IMR-90 (cell line): ENCODE results near the gene CYYR1. TPM values are rescaled to one million over a fixed set of nuclear protein-coding genes. Genes with fewer than 3 reads are reported as not detected.

ENCODE experiments used
- ATAC-seq: fragments of 200-7000 bp; cut with Tn5 transposase; 2 replicates; pipeline ENCODE4 v1.9.1; 2020; ENCODE audit warnings: low read depth, mild to moderate bottlenecking, moderate library complexity
- BruUV-seq: library from RNA; stranded (reverse); fragments of 400-500 nt; replicated peaks from 2 replicates; lab custom pipeline; 2021; lab: Mats Ljungman, UMichigan
- CTCF ChIA-PET: fragments of 300-600 bp; formaldehyde crosslinking; extraction: SDS; loops from one replicate; lab custom pipeline; 2021; ENCODE audit warnings: antibody characterized with exemption; lab: Yijun Ruan, JAX
- POLR2A ChIA-PET: fragments of 300-600 bp; sonication (Branson Sonifier 250); formaldehyde crosslinking; loops from one replicate; lab custom pipeline; 2022; ENCODE audit warnings: antibody characterized with exemption; ENCODE audit not compliant: unreplicated experiment; lab: Charles Lee
- DNase-seq: peaks from one replicate; pipeline ENCODE4 v3.0.0; 2013
- H2AFZ ChIP-seq: replicated peaks from 2 replicates; pipeline ENCODE3; 2013; ENCODE audit warnings: low read length, mild to moderate bottlenecking; ENCODE audit not compliant: poor library complexity
- H2AK5ac ChIP-seq: 2 replicates; pipeline ENCODE4 v1.6.1; 2013; ENCODE audit warnings: low read depth, low read length, inconsistent platforms
- H2AK9ac ChIP-seq: replicated peaks from 2 replicates; pipeline ENCODE3; 2013; ENCODE audit warnings: mild to moderate bottlenecking, low read depth, low read length, moderate library complexity; ENCODE audit not compliant: poor library complexity
- H2BK120ac ChIP-seq: 2 replicates; pipeline ENCODE4 v1.6.1; 2013; ENCODE audit warnings: low read depth, low read length, inconsistent platforms
- H2BK15ac ChIP-seq: 3 replicates; pipeline ENCODE4 v1.6.1; 2013; ENCODE audit warnings: low read depth, low read length, inconsistent platforms
- H2BK20ac ChIP-seq: 2 replicates; pipeline ENCODE4 v1.6.1; 2013; ENCODE audit warnings: low read depth, mild to moderate bottlenecking, inconsistent platforms, low read length, moderate library complexity
- H2BK5ac ChIP-seq: 2 replicates; pipeline ENCODE4 v1.6.1; 2013; ENCODE audit warnings: mild to moderate bottlenecking, low read depth, low read length, inconsistent platforms; ENCODE audit not compliant: poor library complexity, severe bottlenecking
- H3K14ac ChIP-seq: replicated peaks from 2 replicates; pipeline ENCODE4 v1.6.1; 2013; ENCODE audit warnings: low read depth, low read length, inconsistent platforms
- H3K18ac ChIP-seq: 2 replicates; pipeline ENCODE4 v1.6.1; 2013; ENCODE audit warnings: low read depth, low read length, control low read depth
- H3K23ac ChIP-seq: 2 replicates; pipeline ENCODE4 v1.6.1; 2013; ENCODE audit warnings: low read depth, low read length, inconsistent platforms
- H3K27ac ChIP-seq: 2 replicates; pipeline ENCODE4 v1.5.1; 2013; ENCODE audit warnings: mild to moderate bottlenecking, control low read depth, low read length; ENCODE audit not compliant: insufficient read depth
- H3K27me3 ChIP-seq: 2 replicates; pipeline ENCODE4 v1.6.1; 2013; ENCODE audit warnings: low read length; ENCODE audit not compliant: control insufficient read depth, insufficient read depth
- H3K36me3 ChIP-seq: 2 replicates; pipeline ENCODE4 v1.6.1; 2013; ENCODE audit warnings: low read length, mixed read lengths; ENCODE audit not compliant: control insufficient read depth, insufficient read depth
- H3K4ac ChIP-seq: 2 replicates; pipeline ENCODE4 v1.6.1; 2013; ENCODE audit warnings: low read depth, low read length, inconsistent platforms
- H3K4me1 ChIP-seq: 2 replicates; pipeline ENCODE4 v1.6.1; 2013; ENCODE audit warnings: low read length, mixed read lengths; ENCODE audit not compliant: control insufficient read depth, insufficient read depth
- H3K4me2 ChIP-seq: 2 replicates; pipeline ENCODE4 v1.6.1; 2013; ENCODE audit warnings: low read depth, mild to moderate bottlenecking, control low read depth, low read length, moderate library complexity
- H3K4me3 ChIP-seq: 2 replicates; pipeline ENCODE4 v1.5.1; 2013; ENCODE audit warnings: low read depth, mild to moderate bottlenecking, control low read depth, low read length, moderate library complexity; ENCODE audit not compliant: insufficient read depth
- H3K56ac ChIP-seq: 2 replicates; pipeline ENCODE4 v1.6.1; 2013; ENCODE audit warnings: low read length, inconsistent platforms; ENCODE audit not compliant: insufficient read depth; ENCODE audit errors: extremely low read depth
- H3K79me1 ChIP-seq, 2 experiments: 2 replicates each; pipeline ENCODE4 v1.6.1; 2013; ENCODE audit warnings: low read length in 2 of 2, inconsistent platforms in 1 of 2, low read depth in 1 of 2
- H3K9ac ChIP-seq: 2 replicates; pipeline ENCODE4 v1.6.1; 2013; ENCODE audit warnings: low read depth, low read length, control low read depth
- H3K9me1 ChIP-seq: 2 replicates; pipeline ENCODE4 v1.6.1; 2013; ENCODE audit warnings: low read length, inconsistent platforms; ENCODE audit not compliant: insufficient read depth
- H3K9me3 ChIP-seq: 2 replicates; pipeline ENCODE4 v1.6.1; 2013; ENCODE audit warnings: low read length; ENCODE audit not compliant: control insufficient read depth, insufficient read depth
- H4K20me1 ChIP-seq: 2 replicates; pipeline ENCODE4 v1.6.1; 2013; ENCODE audit warnings: low read length, inconsistent platforms; ENCODE audit not compliant: insufficient read depth
- H4K5ac ChIP-seq: 2 replicates; pipeline ENCODE4 v1.6.1; 2013; ENCODE audit warnings: mild to moderate bottlenecking, low read depth, low read length, control low read depth
- H4K8ac ChIP-seq, 2 experiments: 2 replicates each; pipeline ENCODE4 v1.6.1; 2013; ENCODE audit warnings: low read depth in 2 of 2, low read length in 2 of 2, control low read depth in 1 of 2, inconsistent platforms in 1 of 2
- H4K91ac ChIP-seq: 2 replicates; pipeline ENCODE4 v1.6.1; 2013; ENCODE audit warnings: low read depth, low read length, inconsistent platforms; ENCODE audit not compliant: insufficient read depth
- CHD1 ChIP-seq: IDR thresholded peaks from 2 replicates; pipeline ENCODE4 v1.6.1; 2012; ENCODE audit warnings: low read depth, low read length, improper control_type of control experiment
- MAFK ChIP-seq: IDR thresholded peaks from 2 replicates; pipeline ENCODE4 v1.6.1; 2012; ENCODE audit warnings: low read depth, low read length, improper control_type of control experiment
- POLR2A ChIP-seq: IDR thresholded peaks from 2 replicates; pipeline ENCODE4 v1.6.1; 2012; ENCODE audit warnings: mild to moderate bottlenecking, low read depth, low read length
- RCOR1 ChIP-seq: IDR thresholded peaks from 2 replicates; pipeline ENCODE4 v1.6.1; 2012; ENCODE audit warnings: mild to moderate bottlenecking, low read length, improper control_type of control experiment; ENCODE audit not compliant: insufficient replicate concordance
- WGBS, 2 experiments: methylation state at CpG; one replicate each; pipeline versions ENCODE4 v1.1.5 to v1.1.7; 2013; ENCODE audit warnings: missing lambda C conversion rate in 2 of 2; ENCODE audit not compliant: insufficient read length in 1 of 2; ENCODE audit errors: extremely low coverage in 2 of 2; 5-methylcytosine and 5-hydroxymethylcytosine counted together
- dilution Hi-C: fragments of 300-500 bp; cut with HindIII; formaldehyde crosslinking; loops from one replicate; pipeline ENCODE4 v1.14.3; 2018; ENCODE audit warnings: low sequenced_read_pairs; ENCODE audit not compliant: unreplicated experiment
- in situ Hi-C: fragments of 300-500 bp; cut with MboI; formaldehyde crosslinking; loops from 3 replicates; pipeline ENCODE4 v1.14.3; 2019; ENCODE audit warnings: low sequenced_read_pairs, inconsistent platforms, mixed read lengths
- intact Hi-C: fragments of 100-400 bp; cut with micrococcal nuclease; formaldehyde crosslinking; loops from 2 replicates; pipeline ENCODE4 v1.10.0; 2022
- polyA plus RNA-seq, 3 experiments: library from polyadenylated mRNA; depleted of rRNA; stranded (reverse); fragments of >200 nt; gene quantifications; 2 replicates each; pipeline ENCODE4 v1.2.3, GENCODE V29; 2012; ENCODE audit warnings: low replicate concordance in 1 of 3
- total RNA-seq: library from RNA; depleted of rRNA; stranded (reverse); fragments of >200 nt; gene quantifications from 2 replicates; pipeline ENCODE4 v1.2.3, GENCODE V29; 2012
- TF ChIP-seq, protein P1 (sequence below): fragments of 150-350 bp; IDR thresholded peaks from 2 replicates; pipeline ENCODE4 v1.6.1; 2016; ENCODE audit warnings: low read depth, mild to moderate bottlenecking, low read length, moderate library complexity, borderline replicate concordance
- TF ChIP-seq, protein P2 (sequence below): fragments of 150-350 bp; IDR thresholded peaks from 2 replicates; pipeline ENCODE4 v1.6.1; 2017; ENCODE audit warnings: mild to moderate bottlenecking, antibody characterized with exemption, low read length, low read depth

The CYYR1 gene
- total and polyA plus RNA-seq, 2 of the 4 experiments (the other 2 are of a cell fraction): not detected

DNA sequence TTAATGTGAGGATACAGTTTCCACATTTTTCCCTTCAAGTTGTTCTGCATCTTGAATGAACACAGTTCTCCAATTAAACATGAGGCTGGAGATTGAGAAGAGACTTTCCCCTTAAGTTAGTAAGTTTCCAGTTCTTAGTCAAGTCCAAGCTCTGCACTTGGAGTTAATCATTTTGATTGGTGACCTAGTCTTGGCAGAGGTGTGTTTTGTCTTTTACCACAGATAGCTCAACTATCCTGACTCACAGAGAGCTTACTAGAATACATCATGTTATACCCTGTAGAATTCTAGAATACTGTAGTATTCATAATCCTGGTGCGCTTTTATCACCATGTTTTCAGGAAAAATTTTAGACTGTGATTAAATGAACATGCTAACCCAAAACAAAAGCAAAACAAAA, 129.2 kb downstream of the CYYR1 start:
- no peak overlapping the region for H3K4me2 ChIP-seq
- no peak overlapping the region for H3K4ac ChIP-seq
- dilution Hi-C loops: no loop called here
- H3K9ac ChIP-seq: no peak overlapping the region
- WGBS, 2 experiments: no CpG with 5 or more reads among the region's 1 CpG
- H3K4me1 ChIP-seq: no peaks in the 10 kb centered on the region
- H3K27me3 ChIP-seq: no peaks in the 10 kb centered on the region
- intact Hi-C loops: no loop called here
- H4K8ac ChIP-seq: no peak overlapping the region
- no peak overlapping the region for H2BK20ac ChIP-seq
- BruUV-seq: no TSS peak
- H3K9me3 ChIP-seq: no peaks in the 10 kb centered on the region
- in situ Hi-C loops: no loop called here
- no peak overlapping the region for H3K14ac ChIP-seq
- H3K23ac ChIP-seq: no peak overlapping the region
- no peak overlapping the region for H3K27ac ChIP-seq
- H3K79me1 ChIP-seq: no peaks in the 10 kb centered on the region
- ChIA-PET POLR2A (no interaction called here), CTCF (no interaction called here)
- TF ChIP-seq RCOR1 (no peak), CHD1 (no peak), POLR2A (no peak), MAFK (no peak)
- TF ChIP-seq, protein P1, sequence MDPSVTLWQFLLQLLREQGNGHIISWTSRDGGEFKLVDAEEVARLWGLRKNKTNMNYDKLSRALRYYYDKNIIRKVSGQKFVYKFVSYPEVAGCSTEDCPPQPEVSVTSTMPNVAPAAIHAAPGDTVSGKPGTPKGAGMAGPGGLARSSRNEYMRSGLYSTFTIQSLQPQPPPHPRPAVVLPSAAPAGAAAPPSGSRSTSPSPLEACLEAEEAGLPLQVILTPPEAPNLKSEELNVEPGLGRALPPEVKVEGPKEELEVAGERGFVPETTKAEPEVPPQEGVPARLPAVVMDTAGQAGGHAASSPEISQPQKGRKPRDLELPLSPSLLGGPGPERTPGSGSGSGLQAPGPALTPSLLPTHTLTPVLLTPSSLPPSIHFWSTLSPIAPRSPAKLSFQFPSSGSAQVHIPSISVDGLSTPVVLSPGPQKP: no peak
- TF ChIP-seq, protein P2, sequence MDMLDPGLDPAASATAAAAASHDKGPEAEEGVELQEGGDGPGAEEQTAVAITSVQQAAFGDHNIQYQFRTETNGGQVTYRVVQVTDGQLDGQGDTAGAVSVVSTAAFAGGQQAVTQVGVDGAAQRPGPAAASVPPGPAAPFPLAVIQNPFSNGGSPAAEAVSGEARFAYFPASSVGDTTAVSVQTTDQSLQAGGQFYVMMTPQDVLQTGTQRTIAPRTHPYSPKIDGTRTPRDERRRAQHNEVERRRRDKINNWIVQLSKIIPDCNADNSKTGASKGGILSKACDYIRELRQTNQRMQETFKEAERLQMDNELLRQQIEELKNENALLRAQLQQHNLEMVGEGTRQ: no peak
- DNase-seq (no peak), ATAC-seq (no peak)
- H3K9me1 ChIP-seq: no peaks in the 10 kb centered on the region
- H3K18ac ChIP-seq: no peak overlapping the region
- no peak overlapping the region for H2BK5ac ChIP-seq
- no peak overlapping the region for H3K4me3 ChIP-seq
- no peak overlapping the region for H2AK9ac ChIP-seq
- no peak overlapping the region for H2AFZ ChIP-seq
- H2BK15ac ChIP-seq: no peak overlapping the region
- no peaks in the 10 kb centered on the region for H3K36me3 ChIP-seq
- H2AK5ac ChIP-seq: no peak overlapping the region
- no peak overlapping the region for H3K56ac ChIP-seq
- no peaks in the 10 kb centered on the region for H4K20me1 ChIP-seq
- H4K91ac ChIP-seq: no peak overlapping the region
- no peak overlapping the region for H4K5ac ChIP-seq
- H2BK120ac ChIP-seq: no peak overlapping the region
